Epithelial cell of prostate (primary cell): ENCODE measurements around the gene NOP10.

Source experiments
- DNase-seq: peaks from one replicate; pipeline ENCODE4 v3.0.0-alpha.2; 2011; ENCODE audit warnings: low read depth, low spot score
- H3K27ac ChIP-seq: fragments of 450-650 bp; 2 replicates; pipeline ENCODE4 v1.5.1; 2017; ENCODE audit warnings: mild to moderate bottlenecking

NOP10 gene

DNA sequence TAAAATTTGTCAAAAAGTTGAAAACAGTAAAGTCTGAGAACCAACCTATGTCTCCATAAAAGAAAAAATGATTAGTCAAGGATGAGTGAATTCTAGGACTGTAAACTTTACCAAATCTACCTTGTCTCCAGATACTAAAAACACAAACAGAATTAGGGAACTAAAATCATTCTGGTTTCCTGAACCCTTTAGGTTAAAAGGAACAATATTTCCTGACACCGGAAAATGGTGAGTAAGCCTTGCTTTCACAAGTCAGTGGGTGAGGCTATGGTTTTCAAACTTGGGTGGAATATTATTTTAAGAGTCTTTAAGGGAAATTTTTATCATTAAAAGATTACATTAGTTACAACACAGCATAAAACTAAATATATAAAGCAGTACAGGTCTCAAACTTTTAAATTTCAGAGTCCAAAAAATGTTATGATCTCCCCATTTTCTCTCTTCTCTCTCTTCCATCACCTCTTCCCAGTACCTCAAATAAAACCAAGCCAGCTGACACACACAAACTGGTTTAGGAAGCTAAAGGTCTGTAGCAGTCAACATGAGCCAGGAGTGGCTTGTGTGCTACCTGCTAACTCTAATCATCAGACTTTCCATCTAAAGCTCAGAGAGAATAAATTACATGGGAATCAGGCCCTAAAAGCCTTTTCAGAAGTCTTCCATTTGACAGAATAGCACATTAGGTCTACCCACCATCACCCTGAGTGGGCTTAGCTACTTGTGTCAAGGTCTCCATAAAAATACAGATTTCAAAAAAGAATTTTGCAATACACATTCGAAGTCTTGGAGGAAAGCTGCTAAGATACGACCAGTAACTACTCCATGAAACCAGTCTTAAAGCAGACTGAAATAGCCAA, 7.5 kb downstream of the NOP10 start:
- DNase-seq = no peak
- peak overlapping the region; percentile 53 for H3K27ac ChIP-seq

DNA sequence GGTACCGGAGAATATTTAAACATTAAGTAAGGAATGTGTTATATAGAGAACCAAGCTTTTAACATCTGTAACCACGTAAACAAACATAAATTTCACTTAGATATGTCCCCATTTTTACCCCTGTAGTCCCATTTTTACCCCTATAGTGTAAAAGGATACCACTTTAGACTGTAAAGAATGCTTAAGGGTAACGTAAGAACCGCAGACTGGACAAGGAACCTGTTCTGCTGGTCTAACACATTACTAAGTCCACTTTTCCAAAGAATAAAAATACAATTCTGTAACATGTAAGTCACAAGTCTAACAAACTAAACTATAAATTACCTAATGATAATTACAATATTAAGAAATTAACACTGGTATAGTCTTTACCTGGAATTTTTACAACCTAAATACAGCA, 8.3 kb downstream of the NOP10 start:
- no peak for DNase-seq
- H3K27ac ChIP-seq = peak overlapping the region; percentile 53

DNA sequence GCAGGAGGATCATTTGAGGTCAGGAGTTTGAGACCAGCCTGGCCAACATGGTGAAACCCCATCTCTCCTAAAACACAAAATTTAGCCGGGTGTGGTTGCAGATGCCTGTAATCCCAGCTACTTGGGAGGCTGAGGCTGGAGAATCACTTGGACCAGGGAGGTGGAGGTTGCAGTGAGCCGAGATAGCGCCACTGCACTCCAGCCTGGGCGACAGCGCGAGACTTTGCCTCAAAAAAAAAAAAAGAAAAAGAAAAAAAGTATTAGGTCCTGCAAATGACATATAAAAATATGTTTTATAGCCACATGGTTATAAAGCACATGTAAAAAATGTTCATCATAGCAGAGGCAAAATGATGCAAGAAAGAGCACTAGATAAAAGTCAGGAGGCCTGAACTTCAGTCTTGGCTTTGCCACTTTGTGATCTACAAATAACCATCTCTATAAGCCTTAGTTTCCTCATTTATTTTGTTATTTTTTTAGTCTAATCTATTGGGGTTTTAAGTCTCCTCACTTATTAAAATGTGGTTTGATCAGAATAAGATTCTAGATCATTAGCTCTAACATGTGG, 10.3 kb downstream of the NOP10 start:
- no peak overlapping the region for H3K27ac ChIP-seq
- DNase-seq = no peak

DNA sequence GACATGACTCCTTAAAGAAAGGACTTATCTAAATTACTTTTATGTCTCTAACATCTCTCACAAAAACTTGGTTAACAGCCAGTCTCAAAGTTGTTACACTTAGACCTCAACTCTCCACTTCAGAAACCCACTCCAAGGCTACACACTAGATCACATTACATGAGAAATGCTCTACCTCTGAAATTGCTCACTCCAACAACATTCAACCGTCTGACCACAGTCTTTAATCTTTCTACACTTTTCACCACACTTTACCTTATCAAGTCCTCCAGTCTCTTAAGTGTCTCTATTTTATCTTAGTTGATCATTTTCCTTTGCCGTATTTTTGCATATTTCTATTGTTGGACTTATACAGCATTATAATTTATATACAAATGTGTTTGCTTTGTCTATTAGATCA, 11.1 kb downstream of the NOP10 start:
- no peak for DNase-seq
- no peak overlapping the region for H3K27ac ChIP-seq

DNA sequence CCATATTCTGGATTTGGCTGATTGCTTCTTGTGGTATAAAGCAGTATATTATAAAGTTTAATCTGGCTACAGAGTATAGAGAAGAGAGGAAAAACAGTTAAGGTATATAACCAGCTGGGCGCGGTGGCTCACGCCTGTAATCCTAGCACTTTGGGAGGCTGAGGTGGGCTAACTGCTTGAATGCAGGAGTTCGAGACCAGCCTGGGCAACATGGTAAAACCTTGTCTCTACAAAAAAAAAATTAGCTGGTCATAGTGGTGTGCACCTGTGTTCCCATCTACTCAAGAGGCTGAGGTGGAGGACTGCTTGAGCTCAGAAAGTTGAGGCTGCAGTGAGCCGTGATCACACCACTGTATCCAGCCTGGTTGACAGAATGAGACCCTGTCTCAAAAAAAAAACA, 12.7 kb downstream of the NOP10 start:
- H3K27ac ChIP-seq = no peak overlapping the region
- no peak for DNase-seq

DNA sequence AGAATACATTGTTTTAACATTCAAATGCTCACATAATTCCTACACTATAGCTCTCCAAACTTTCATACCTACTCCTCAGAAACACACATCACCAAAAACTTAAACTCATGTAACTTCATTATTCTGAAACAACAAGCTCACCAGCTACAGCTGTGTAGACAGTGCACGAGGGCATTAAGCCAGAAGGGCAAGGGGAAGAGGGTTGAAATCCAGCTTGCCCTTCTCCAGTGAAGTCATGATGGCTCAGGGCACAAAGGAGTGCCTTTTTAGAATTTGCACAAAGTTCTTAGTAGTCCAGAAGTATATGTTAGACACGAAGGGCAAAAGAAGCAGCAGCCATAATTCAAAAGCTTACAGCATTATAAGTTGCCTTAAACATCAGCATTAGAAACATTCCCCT, 13.9 kb downstream of the NOP10 start:
- no peak for DNase-seq
- H3K27ac ChIP-seq = no peak overlapping the region

DNA sequence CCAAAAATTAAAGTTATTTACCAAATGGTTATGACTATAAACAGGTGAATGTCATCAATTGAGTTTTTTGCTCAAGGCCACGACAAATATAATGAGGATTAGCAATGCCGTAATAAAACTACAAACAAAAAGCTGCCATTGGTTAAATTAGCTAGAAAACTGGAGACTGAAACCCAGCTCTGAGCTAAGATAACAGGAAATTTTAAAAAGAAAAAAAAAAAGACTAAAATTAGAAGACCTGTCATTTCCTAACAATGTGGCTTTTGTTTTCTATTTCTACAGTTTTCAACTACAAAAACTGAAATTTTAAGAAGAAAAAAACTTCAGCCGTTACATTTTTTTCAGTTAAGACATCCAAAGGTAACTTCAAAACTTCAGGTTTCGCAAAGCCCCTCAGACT, 15.0 kb downstream of the NOP10 start:
- no peak for DNase-seq
- H3K27ac ChIP-seq = no peak overlapping the region

DNA sequence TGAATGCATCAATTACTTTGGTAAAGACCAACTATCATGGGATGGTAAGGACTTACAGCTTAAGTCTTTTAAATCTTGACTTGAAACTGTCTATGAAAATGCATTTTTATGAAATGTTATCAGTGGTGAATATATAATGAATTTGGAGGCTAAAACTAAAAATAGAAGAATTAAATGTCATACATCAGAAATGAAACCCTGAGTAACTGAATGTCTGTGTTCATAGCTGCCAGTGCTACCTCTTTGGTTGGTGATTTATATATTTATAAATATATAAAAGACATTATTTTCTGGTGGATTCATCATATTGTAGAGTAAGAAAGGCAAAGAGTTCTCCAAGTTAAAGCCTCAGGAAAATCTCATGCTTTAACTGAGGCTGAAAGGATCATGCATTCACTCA, 17.6 kb downstream of the NOP10 start:
- H3K27ac ChIP-seq = no peak overlapping the region
- no peak for DNase-seq

DNA sequence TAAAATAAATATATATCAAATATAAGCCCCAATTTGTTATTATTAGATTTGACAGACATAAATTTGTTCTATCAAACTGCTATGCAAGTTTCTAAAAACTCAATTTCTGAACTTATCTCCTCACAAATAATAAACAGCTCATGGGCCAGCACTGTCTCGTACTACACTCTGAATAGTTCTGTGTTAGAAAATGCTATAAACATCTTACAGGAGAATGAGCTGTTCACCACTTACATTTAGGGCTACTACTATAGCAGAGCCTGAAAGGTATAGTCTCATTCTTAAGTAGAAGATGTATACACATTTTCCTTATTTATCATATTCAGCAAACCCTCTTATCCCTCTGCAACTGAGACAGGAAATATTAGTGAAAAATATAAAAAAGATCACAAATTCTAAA, 18.0 kb downstream of the NOP10 start:
- H3K27ac ChIP-seq = no peak overlapping the region
- DNase-seq = no peak

DNA sequence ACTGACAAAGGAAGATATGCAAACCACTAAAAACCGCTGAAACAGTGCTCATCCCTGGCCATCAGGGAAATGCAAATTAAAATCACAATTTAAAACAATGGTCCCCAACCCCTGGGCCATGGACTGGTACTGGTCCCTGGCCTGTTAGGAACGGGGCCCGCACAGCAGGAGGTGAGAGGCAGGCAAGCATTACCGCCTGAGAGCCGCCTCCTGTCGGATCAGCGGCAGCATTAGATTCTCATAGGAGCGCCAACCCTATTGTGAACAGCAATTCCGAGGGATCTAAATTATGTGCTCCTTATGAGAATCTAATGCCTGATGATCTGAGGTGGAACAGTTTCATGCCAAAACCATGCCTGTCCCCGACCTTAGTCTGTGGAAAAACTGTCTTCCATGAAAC, 19.7 kb downstream of the NOP10 start:
- no peak overlapping the region for H3K27ac ChIP-seq
- no peak for DNase-seq

DNA sequence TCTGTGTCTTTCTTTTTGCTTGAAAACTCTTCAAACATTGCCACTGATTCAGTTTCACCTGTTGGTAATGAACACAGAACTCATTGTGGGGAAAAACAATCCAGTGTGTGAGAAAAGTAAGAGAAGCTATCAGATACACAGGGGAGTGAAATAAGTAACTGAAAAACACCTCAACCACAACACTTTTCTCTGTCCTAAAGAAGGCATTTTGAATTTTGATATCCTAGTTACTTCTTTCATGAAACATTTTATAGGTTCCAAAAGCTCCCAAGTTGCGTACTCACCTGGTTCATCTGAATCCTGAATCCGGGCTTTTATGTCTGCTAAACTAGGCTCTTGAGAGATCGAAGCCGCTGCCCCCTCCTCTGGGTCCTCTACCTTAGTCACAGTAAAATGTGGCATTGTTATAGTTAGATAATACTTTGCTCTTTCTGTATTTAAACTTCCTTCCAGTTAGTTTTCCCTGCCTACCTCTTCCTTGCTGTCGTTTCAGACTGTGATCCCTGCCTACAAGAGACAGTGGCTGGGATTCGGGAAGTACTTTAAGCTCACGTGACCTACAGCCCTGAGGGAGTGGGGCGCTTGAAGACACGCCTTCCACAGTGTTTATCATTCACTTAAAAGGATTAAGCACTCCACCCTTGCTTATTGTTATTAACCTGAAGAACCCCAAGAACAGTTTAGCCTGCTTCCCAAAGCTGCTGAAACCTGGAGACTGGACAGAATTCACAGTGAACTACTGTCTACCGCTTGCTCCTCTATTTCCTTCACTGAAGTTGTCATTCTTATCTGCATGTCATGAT, 24.5 kb downstream of the NOP10 start:
- peak; percentile 51 for DNase-seq

DNA sequence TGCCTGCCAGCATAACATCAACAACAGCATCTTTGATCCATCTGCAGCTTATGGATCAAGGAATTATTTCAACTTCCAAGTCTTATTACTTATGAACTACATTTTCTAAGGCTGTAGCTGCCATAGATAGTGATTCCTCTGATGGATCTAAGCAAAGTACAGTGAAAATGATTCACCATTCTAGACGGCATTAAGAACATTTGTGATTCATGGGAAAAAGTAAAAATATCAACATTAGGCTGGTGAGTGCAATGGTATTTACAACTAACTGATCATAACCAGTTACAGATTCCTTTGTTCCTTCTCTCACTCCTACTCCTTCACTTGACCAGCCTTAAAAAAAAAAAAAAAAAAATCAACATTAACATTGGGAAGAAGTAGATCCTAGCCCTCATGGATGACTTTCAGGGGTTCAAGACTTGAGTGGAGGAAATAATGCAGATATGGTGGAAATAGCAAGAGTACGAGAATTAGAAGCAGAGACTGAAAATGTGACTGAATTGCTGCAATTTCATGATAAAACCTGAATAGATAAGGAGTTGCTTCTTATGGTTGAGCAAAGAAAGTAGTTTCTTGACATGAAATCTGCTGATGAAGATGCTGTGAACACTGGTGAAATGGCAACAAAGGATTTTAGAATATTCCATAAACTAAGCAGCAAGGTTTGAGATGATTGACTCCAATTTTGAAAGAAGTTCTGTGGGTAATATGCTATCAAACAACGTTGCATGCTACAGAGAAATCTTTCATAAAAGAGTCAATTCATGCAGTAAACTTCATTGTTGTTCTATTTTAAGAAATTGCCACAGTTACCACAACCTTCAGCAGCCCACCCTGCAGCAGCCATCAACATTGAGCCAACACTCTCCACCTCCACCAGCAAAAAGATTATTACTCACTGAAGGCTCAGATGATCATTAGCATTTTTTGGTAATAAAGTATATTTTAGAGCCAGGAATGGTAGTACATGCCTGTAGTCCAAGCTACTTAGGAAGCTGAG, 28.1 kb downstream of the NOP10 start:
- H3K27ac ChIP-seq = no peak overlapping the region
- no peak for DNase-seq

More for the DNA sequence above, 24.5 kb downstream of the NOP10 start:
- peak overlapping the region; percentile 53 for H3K27ac ChIP-seq

DNA sequence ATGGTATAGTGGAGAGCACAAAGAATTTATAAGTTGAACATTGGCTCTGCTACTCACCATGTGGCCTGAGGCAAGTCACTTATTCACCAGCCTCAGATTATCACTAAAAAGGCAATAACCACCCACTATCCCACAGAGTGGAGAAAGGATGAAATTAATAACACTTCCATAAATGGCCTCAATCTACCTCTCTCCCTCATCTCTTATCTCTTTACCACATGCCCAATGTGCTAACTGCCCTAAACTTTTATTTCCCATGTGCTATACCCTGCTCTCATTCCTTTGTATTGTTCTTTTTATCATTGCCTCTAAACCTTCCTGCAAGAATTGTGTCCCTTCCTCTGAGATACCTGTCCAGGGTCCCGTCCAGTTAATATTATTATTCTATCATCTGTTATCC, 31.4 kb downstream of the NOP10 start:
- no peak overlapping the region for H3K27ac ChIP-seq

DNA sequence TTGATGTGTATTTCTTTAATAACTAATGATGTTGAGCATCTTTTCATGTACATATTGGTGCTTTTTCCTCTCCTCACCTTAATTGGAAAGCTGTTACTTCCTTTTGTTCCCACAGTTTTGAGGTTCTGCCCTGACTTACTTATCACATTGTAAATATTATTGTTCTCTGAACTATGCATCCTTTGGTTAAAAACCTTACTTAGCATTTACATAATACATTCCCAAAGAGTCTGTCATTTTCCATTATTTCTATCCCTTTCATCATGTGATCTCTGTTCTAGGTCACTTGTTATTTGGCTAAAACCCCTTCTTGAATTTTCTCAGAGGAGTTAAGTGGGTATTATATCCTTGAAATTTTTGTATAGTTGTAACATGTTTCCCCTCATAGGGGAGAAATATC, 38.3 kb downstream of the NOP10 start:
- peak overlapping the region; percentile 56 for H3K27ac ChIP-seq
- DNase-seq = no peak

More for the DNA sequence above, 31.4 kb downstream of the NOP10 start:
- no peak for DNase-seq

DNA sequence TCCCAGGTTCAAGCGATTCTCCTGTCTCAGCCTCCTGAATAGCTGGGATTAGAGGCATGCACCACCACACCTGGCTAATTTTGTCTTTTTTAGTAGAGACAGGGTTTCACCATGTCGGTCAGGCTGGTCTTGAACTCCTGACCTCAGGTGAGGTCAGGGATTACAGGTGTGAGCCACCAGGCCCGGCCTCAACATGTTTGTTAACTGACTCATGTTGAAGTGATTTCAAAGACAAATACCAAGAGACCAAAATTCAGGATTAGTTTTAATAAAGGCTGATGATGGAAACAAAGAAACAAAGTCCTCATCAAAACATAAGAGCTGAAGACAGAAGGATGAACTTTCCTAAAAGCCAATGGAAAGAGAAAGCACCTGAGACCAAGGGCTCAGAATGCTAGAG, 41.9 kb downstream of the NOP10 start:
- peak overlapping the region; percentile 39 for H3K27ac ChIP-seq
- no peak for DNase-seq

DNA sequence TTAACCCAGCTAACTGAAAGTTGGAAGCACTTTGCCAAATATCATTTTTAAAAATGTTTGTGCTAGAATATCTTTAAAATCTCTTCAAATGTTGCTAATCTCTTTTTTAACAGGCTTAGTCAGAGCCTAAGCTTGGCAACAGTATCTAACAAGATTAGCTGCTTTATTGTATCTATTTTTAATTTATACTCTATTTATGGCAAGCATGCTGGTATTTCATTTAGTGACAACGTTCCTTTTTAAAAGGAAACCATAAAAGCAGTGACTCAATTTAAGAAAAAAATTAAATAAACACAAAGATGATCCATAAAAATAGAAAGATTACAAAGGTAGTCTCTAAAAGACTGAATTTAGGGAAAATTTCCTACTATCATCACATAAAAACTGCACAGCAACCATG, 45.9 kb downstream of the NOP10 start:
- no peak for DNase-seq
- no peak overlapping the region for H3K27ac ChIP-seq

DNA sequence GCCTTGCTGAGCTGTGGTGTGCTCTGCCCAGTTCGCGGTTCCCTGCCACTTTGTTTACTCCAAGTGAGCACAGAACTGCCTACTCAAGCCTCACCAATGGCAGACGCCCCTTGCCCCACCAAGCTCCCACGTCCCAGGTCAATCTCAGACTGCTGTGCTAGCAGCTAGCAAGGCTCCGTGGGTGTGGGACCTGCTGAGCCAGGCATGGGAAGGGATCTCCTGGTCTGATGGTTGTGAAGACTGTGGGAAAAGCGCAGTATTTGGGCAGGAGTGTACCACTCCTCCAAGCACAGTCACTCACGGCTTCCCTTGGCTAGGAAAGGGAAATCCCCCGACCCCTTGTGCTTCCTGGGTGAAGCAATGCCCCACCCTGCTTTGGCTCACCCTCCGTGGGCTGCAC, 50.3 kb downstream of the NOP10 start:
- no peak for DNase-seq
- no peak overlapping the region for H3K27ac ChIP-seq
